Measurements from ENCODE around the gene RIIAD1. TPM values are rescaled to one million over a fixed set of nuclear protein-coding genes. Genes with fewer than 3 reads are reported as not detected.
A peak's percentile ranks its signal among the peaks of the same experiment; 100 is the strongest.
"Not testable (repeated sequence)": the region's sequence is repeated elsewhere in the genome, so short reads cannot be mapped to it uniquely, and the experiment has no call there.

Gene RIIAD1
- total RNA-seq, 1 experiment from 2014 or later, result not detected

- Histone ChIP-seq H3K9me3 (ENCODE audit: insufficient read depth, low read depth) (no peaks in the 10 kb centered on the region), H3K27ac (peak overlapping the region; percentile 66), H3K79me2 (ENCODE audit: low read depth) (0 out of 2 replicates have a peak, but pooled peaks cover 10% of the 10 kb centered on the region), H4K20me1 (ENCODE audit: insufficient read depth) (no peaks in the 10 kb centered on the region), H3K9me2 (ENCODE audit: insufficient read depth) (no peaks in the 10 kb centered on the region), H3K27me3 (ENCODE audit: insufficient read depth, low read depth) (no peaks in the 10 kb centered on the region), H3K4me3 (peak overlapping the region; percentile 83), H3K4me2 (peak overlapping the region; percentile 92), H3K4me1 (replicated peaks; ENCODE audit: insufficient read depth) (peaks cover 31% of the 10 kb centered on the region), H2AFZ (peak overlapping the region; percentile 93), H3F3A (ENCODE audit: insufficient read depth, low read depth) (peaks cover 25% of the 10 kb centered on the region; the same call in 1 of the 2 replicates), H3K36me3 (ENCODE audit: low read depth) (0 out of 2 replicates have a peak, but pooled peaks cover 10% of the 10 kb centered on the region)
- no peak for DNase-seq
- TF ChIP-seq EZH2 (IDR thresholded peaks at IDR 0.05; ENCODE audit: low read depth) (no peak), CTCF (conservative IDR thresholded peaks at IDR 0.05) (no peak)
- intact Hi-C loops (cut with micrococcal nuclease; ENCODE audit: unreplicated experiment), result loop anchor here (5.0 to 10.0 kb wide), 2 partner anchors 73 to 241 kb away; partner anchors contain the start of gene C2CD4D
- POLR2A ChIA-PET (ENCODE audit: unreplicated experiment), result interaction anchor here (0.6 to 0.7 kb wide), 3 partner anchors 38 to 227 kb away, joined by 3 to 6 read pairs (median 4); no protein-coding TSS in a partner anchor
- CTCF ChIA-PET, result interaction anchor here (0.6 kb wide), 1 partner anchor 157 kb away, joined by 3 read pairs; no protein-coding TSS in a partner anchor
- no TSS peak for BruUV-seq (replicated peaks)
These were observed 42.7 kb downstream of the RIIAD1 start for GRCh38 chr1:151763990-151764389.

GRCh38 chr1:151768351-151769066 is 47.2 kb downstream of the RIIAD1 start:
- CTCF ChIA-PET; BruUV-seq (replicated peaks): not testable (repeated sequence)

DNA sequence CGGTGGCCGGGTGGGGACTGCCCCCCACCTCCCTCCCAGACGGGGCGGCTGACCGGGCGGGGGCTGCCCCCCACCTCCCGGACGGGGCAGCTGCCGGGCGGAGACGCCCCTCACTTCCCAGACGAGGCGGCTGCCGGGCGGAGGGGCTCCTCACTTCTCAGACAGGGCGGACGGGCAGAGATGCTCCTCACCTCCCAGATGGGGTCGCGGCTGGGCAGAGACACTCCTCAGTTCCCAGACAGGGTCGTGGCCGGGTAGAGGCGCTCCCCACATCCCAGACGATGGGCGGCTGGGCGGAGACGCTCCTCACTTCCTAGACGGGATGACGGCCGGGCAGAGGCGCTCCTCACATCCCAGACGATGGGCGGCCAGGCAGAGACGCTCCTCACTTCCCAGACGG is 47.9 kb downstream of the RIIAD1 start:
- H3K4me3 ChIP-seq; H3K9me2 ChIP-seq (ENCODE audit: insufficient read depth); H3K79me2 ChIP-seq (ENCODE audit: low read depth); H2AFZ ChIP-seq; CTCF ChIA-PET; H3K27me3 ChIP-seq (ENCODE audit: insufficient read depth, low read depth); BruUV-seq (replicated peaks); POLR2A ChIA-PET (ENCODE audit: unreplicated experiment); H3K9me3 ChIP-seq (ENCODE audit: insufficient read depth, low read depth); H3K4me2 ChIP-seq; H3K27ac ChIP-seq; H3K36me3 ChIP-seq (ENCODE audit: low read depth); H4K20me1 ChIP-seq (ENCODE audit: insufficient read depth); DNase-seq: not testable (repeated sequence)
- intact Hi-C loops (cut with micrococcal nuclease; ENCODE audit: unreplicated experiment), result loop anchor here (10.0 kb wide), 1 partner anchor 236 kb away; no protein-coding TSS in a partner anchor
- Histone ChIP-seq H3F3A (ENCODE audit: insufficient read depth, low read depth) (peaks cover 12% of the 10 kb centered on the region; the same call in 1 of the 2 replicates), H3K4me1 (replicated peaks; ENCODE audit: insufficient read depth) (peaks cover 36% of the 10 kb centered on the region)

More at GRCh38 chr1:151768351-151769066, 47.2 kb downstream of the RIIAD1 start:
- not testable (repeated sequence) for H3F3A ChIP-seq (ENCODE audit: insufficient read depth, low read depth); H3K9me3 ChIP-seq (ENCODE audit: insufficient read depth, low read depth); H3K27me3 ChIP-seq (ENCODE audit: insufficient read depth, low read depth); H4K20me1 ChIP-seq (ENCODE audit: insufficient read depth); H3K36me3 ChIP-seq (ENCODE audit: low read depth); H3K9me2 ChIP-seq (ENCODE audit: insufficient read depth)
- Histone ChIP-seq H3K79me2 (ENCODE audit: low read depth) (0 out of 2 replicates have a peak, but pooled peaks cover 10% of the 10 kb centered on the region), H3K27ac (peak overlapping the region; percentile 70), H2AFZ (peak overlapping the region; percentile 72; the same call in 1 of the 2 replicates), H3K4me3 (peak overlapping the region; percentile 38; the same call in 1 of the 2 replicates), H3K4me1 (replicated peaks; ENCODE audit: insufficient read depth) (peaks cover 31% of the 10 kb centered on the region), H3K4me2 (peak overlapping the region; percentile 73)
- intact Hi-C loops (cut with micrococcal nuclease; ENCODE audit: unreplicated experiment), result loop anchor here (10.0 kb wide), 1 partner anchor 236 kb away; no protein-coding TSS in a partner anchor
- DNase-seq, result peak; percentile 38 to 83
- POLR2A ChIA-PET (ENCODE audit: unreplicated experiment), result interaction anchor here (0.8 kb wide), 1 partner anchor 87 kb away, joined by 5 read pairs; no protein-coding TSS in a partner anchor

- Histone ChIP-seq H3K4me1 (replicated peaks; ENCODE audit: insufficient read depth) (peaks cover 15% of the 10 kb centered on the region), H3K27ac (peak overlapping the region; percentile 56), H2AFZ (no peak overlapping the region), H3F3A (ENCODE audit: insufficient read depth, low read depth) (peaks cover 4% of the 10 kb centered on the region; the same call in 1 of the 2 replicates), H3K9me2 (ENCODE audit: insufficient read depth) (no peaks in the 10 kb centered on the region), H3K9me3 (ENCODE audit: insufficient read depth, low read depth) (no peaks in the 10 kb centered on the region), H3K4me2 (peak overlapping the region; percentile 42), H4K20me1 (ENCODE audit: insufficient read depth) (no peaks in the 10 kb centered on the region), H3K79me2 (ENCODE audit: low read depth) (no peaks in the 10 kb centered on the region), H3K27me3 (ENCODE audit: insufficient read depth, low read depth) (no peaks in the 10 kb centered on the region), H3K36me3 (ENCODE audit: low read depth) (no peaks in the 10 kb centered on the region), H3K4me3 (no peak overlapping the region)
- CTCF ChIA-PET, result no interaction called here
- intact Hi-C loops (cut with micrococcal nuclease; ENCODE audit: unreplicated experiment), result no loop called here
- no TSS peak for BruUV-seq (replicated peaks)
- POLR2A ChIA-PET (ENCODE audit: unreplicated experiment), result no interaction called here
- DNase-seq, result peak; percentile 20 to 83
- TF ChIP-seq CTCF (conservative IDR thresholded peaks at IDR 0.05) (no peak), EZH2 (IDR thresholded peaks at IDR 0.05; ENCODE audit: low read depth) (no peak)
These were observed 52.4 kb downstream of the RIIAD1 start for GRCh38 chr1:151773702-151774101.

All from PC-9 (cell line).